ENCODE results near the gene GALNT17. TPM values are rescaled to one million over a fixed set of nuclear protein-coding genes. Genes with fewer than 3 reads are reported as not detected.

GALNT17 gene
- total RNA-seq, 8 experiments from 2014 or later = 3.2 to 85.6 (median 17.2) TPM; not detected in 2

- ATAC-seq (replicated peaks in 6 of 8) = no peak
- no peak overlapping the region for H3K4me3 ChIP-seq
- no peak overlapping the region for H3K27ac ChIP-seq
- in situ Hi-C loops (cut with MboI; ENCODE audit: low pct_unique_long_range_greater_than_20kb in 2 of 9, low sequenced_read_pairs in 9 of 9, unreplicated experiment in 9 of 9) = no loop called here
- no peaks in the 10 kb centered on the region for H3K4me1 ChIP-seq (replicated peaks in 1 of 2)
- WGBS, 10 experiments = 20 to 100% (median 95%) methylated on average over 2 to 7 of the region's 7 CpGs
Measured at GRCh38 chr7:71363627-71364026, 231.7 kb downstream of the GALNT17 start.

GRCh38 chr7:71364551-71364950 lies 232.6 kb downstream of the GALNT17 start:
- Histone ChIP-seq H3K4me3 (no peak overlapping the region), H3K4me1 (replicated peaks in 1 of 2) (no peaks in the 10 kb centered on the region), H3K27ac (no peak overlapping the region)
- ATAC-seq (replicated peaks in 6 of 8) = no peak
- in situ Hi-C loops (cut with MboI; ENCODE audit: low pct_unique_long_range_greater_than_20kb in 2 of 9, low sequenced_read_pairs in 9 of 9, unreplicated experiment in 9 of 9) = no loop called here
- WGBS, 10 experiments = 0 to 88% (median 60%) methylated on average over 1 to 2 of the region's 2 CpGs; no CpG with 5 or more reads in 3 of the 10 experiments

GRCh38 chr7:71372991-71373390 lies 241.0 kb downstream of the GALNT17 start:
- WGBS, 10 experiments = 14 to 100% (median 95%) methylated on average over 1 to 5 of the region's 5 CpGs; no CpG with 5 or more reads in 2 of the 10 experiments
- in situ Hi-C loops (cut with MboI; ENCODE audit: low pct_unique_long_range_greater_than_20kb in 2 of 9, low sequenced_read_pairs in 9 of 9, unreplicated experiment in 9 of 9) = no loop called here
- H3K4me1 ChIP-seq (replicated peaks in 1 of 2) = no peaks in the 10 kb centered on the region
- H3K4me3 ChIP-seq = no peak overlapping the region
- ATAC-seq (replicated peaks in 6 of 8) = no peak
- no peak overlapping the region for H3K27ac ChIP-seq

- no peak overlapping the region for H3K4me3 ChIP-seq
- WGBS, 10 experiments = 13 to 100% (median 68%) methylated on average over 1 to 2 of the region's 3 CpGs; no CpG with 5 or more reads in 2 of the 10 experiments
- no peak overlapping the region for H3K27ac ChIP-seq
- no peaks in the 10 kb centered on the region for H3K4me1 ChIP-seq (replicated peaks in 1 of 2)
- ATAC-seq (replicated peaks in 6 of 8) = no peak
- in situ Hi-C loops (cut with MboI; ENCODE audit: low pct_unique_long_range_greater_than_20kb in 2 of 9, low sequenced_read_pairs in 9 of 9, unreplicated experiment in 9 of 9) = no loop called here
Measured at GRCh38 chr7:71377062-71377461, 245.1 kb downstream of the GALNT17 start.

- Histone ChIP-seq H3K4me3 (no peak overlapping the region), H3K4me1 (replicated peaks in 1 of 2) (no peaks in the 10 kb centered on the region), H3K27ac (no peak overlapping the region)
- in situ Hi-C loops (cut with MboI; ENCODE audit: low pct_unique_long_range_greater_than_20kb in 2 of 9, low sequenced_read_pairs in 9 of 9, unreplicated experiment in 9 of 9) = no loop called here
- ATAC-seq (replicated peaks in 6 of 8) = no peak
- WGBS, 10 experiments = 0 to 100% (median 75%) methylated on average over 1 to 2 of the region's 3 CpGs; no CpG with 5 or more reads in 5 of the 10 experiments
Measured at GRCh38 chr7:71377469-71377868, 245.5 kb downstream of the GALNT17 start.

- Histone ChIP-seq H3K27ac (no peak overlapping the region), H3K4me3 (no peak overlapping the region), H3K4me1 (replicated peaks in 1 of 2) (peaks cover 6 to 15% of the 10 kb centered on the region in 2 donors)
- ATAC-seq (replicated peaks in 6 of 8) = no peak
- WGBS, 10 experiments = 0 to 100% (median 90%) methylated on average over 1 to 5 of the region's 5 CpGs
- in situ Hi-C loops (cut with MboI; ENCODE audit: low pct_unique_long_range_greater_than_20kb in 2 of 9, low sequenced_read_pairs in 9 of 9, unreplicated experiment in 9 of 9) = no loop called here
Measured at GRCh38 chr7:71384094-71384493, 252.2 kb downstream of the GALNT17 start.

- in situ Hi-C loops (cut with MboI; ENCODE audit: low pct_unique_long_range_greater_than_20kb in 2 of 9, low sequenced_read_pairs in 9 of 9, unreplicated experiment in 9 of 9) = no loop called here
- peak in 4 of 8 experiments; percentile 19 to 62 (median 48) for ATAC-seq (replicated peaks in 6 of 8)
- H3K27ac ChIP-seq = no peak overlapping the region
- peaks cover 6 to 15% of the 10 kb centered on the region in 2 donors for H3K4me1 ChIP-seq (replicated peaks in 1 of 2)
- WGBS, 10 experiments = 0 to 80% (median 67%) methylated on average over 1 of the region's 5 CpGs; no CpG with 5 or more reads in 7 of the 10 experiments
- H3K4me3 ChIP-seq = no peak overlapping the region
Measured at GRCh38 chr7:71385330-71385729, 253.4 kb downstream of the GALNT17 start.

- Histone ChIP-seq H3K27ac (no peak overlapping the region), H3K4me3 (no peak overlapping the region), H3K4me1 (replicated peaks in 1 of 2) (peaks cover 6 to 15% of the 10 kb centered on the region in 2 donors)
- 5 to 91% (median 66%) methylated on average over 1 to 8 of the region's 12 CpGs for WGBS, 10 experiments
- ATAC-seq (replicated peaks in 6 of 8) = peak in 5 of 8 experiments; percentile 48 to 89 (median 70)
- in situ Hi-C loops (cut with MboI; ENCODE audit: low pct_unique_long_range_greater_than_20kb in 2 of 9, low sequenced_read_pairs in 9 of 9, unreplicated experiment in 9 of 9) = no loop called here
Measured at GRCh38 chr7:71386152-71386785, 254.3 kb downstream of the GALNT17 start.

GRCh38 chr7:71388181-71388580 lies 256.2 kb downstream of the GALNT17 start:
- Histone ChIP-seq H3K4me3 (no peak overlapping the region), H3K27ac (no peak overlapping the region), H3K4me1 (replicated peaks in 1 of 2) (peaks cover 6 to 15% of the 10 kb centered on the region in 2 donors)
- no peak for ATAC-seq (replicated peaks in 6 of 8)
- WGBS, 10 experiments = 64 to 100% (median 82%) methylated on average over 2 to 8 of the region's 14 CpGs; no CpG with 5 or more reads in 6 of the 10 experiments
- in situ Hi-C loops (cut with MboI; ENCODE audit: low pct_unique_long_range_greater_than_20kb in 2 of 9, low sequenced_read_pairs in 9 of 9, unreplicated experiment in 9 of 9) = no loop called here

GRCh38 chr7:71389976-71390375 lies 258.0 kb downstream of the GALNT17 start:
- no peak overlapping the region for H3K27ac ChIP-seq
- 40 to 100% (median 98%) methylated on average over 1 to 6 of the region's 7 CpGs; no CpG with 5 or more reads in 5 of the 10 experiments for WGBS, 10 experiments
- in situ Hi-C loops (cut with MboI; ENCODE audit: low pct_unique_long_range_greater_than_20kb in 2 of 9, low sequenced_read_pairs in 9 of 9, unreplicated experiment in 9 of 9) = no loop called here
- no peak for ATAC-seq (replicated peaks in 6 of 8)
- peaks cover 6 to 15% of the 10 kb centered on the region in 2 donors for H3K4me1 ChIP-seq (replicated peaks in 1 of 2)
- no peak overlapping the region for H3K4me3 ChIP-seq

GRCh38 chr7:71393661-71394060 lies 261.7 kb downstream of the GALNT17 start:
- no peak for ATAC-seq (replicated peaks in 6 of 8)
- Histone ChIP-seq H3K4me1 (replicated peaks in 1 of 2) (no peaks in the 10 kb centered on the region), H3K27ac (no peak overlapping the region), H3K4me3 (no peak overlapping the region)
- WGBS, 10 experiments = 19 to 100% (median 84%) methylated on average over 1 to 7 of the region's 7 CpGs
- in situ Hi-C loops (cut with MboI; ENCODE audit: low pct_unique_long_range_greater_than_20kb in 2 of 9, low sequenced_read_pairs in 9 of 9, unreplicated experiment in 9 of 9) = no loop called here

- Histone ChIP-seq H3K4me1 (replicated peaks in 1 of 2) (peaks cover 0 to 14% of the 10 kb centered on the region in 2 donors), H3K27ac (no peak overlapping the region), H3K4me3 (no peak overlapping the region)
- ATAC-seq (replicated peaks in 6 of 8) = no peak
- 7 to 100% (median 83%) methylated on average over 1 to 2 of the region's 2 CpGs; no CpG with 5 or more reads in 5 of the 10 experiments for WGBS, 10 experiments
- in situ Hi-C loops (cut with MboI; ENCODE audit: low pct_unique_long_range_greater_than_20kb in 2 of 9, low sequenced_read_pairs in 9 of 9, unreplicated experiment in 9 of 9) = no loop called here
Measured at GRCh38 chr7:71402684-71403083, 270.7 kb downstream of the GALNT17 start.

GRCh38 chr7:71403202-71403946 lies 271.4 kb downstream of the GALNT17 start:
- peak in 3 of 8 experiments; percentile 44 to 69 (median 59) for ATAC-seq (replicated peaks in 6 of 8)
- Histone ChIP-seq H3K4me3 (no peak overlapping the region), H3K27ac (peak overlapping the region in 1 of 2 donors; percentile 11), H3K4me1 (replicated peaks in 1 of 2) (peaks cover 0 to 14% of the 10 kb centered on the region in 2 donors)
- in situ Hi-C loops (cut with MboI; ENCODE audit: low pct_unique_long_range_greater_than_20kb in 2 of 9, low sequenced_read_pairs in 9 of 9, unreplicated experiment in 9 of 9) = no loop called here
- 7 to 92% (median 60%) methylated on average over 4 to 13 of the region's 16 CpGs; no CpG with 5 or more reads in 1 of the 10 experiments for WGBS, 10 experiments

Data from motor neuron (in vitro differentiated cells).